Fibroblast of pulmonary artery (primary cell): Measurements from ENCODE around the gene CAMTA1.

Experiments used
- DNase-seq: peaks from one replicate; pipeline ENCODE4 v3.0.0-alpha.2; 2010; ENCODE audit warnings: low read depth
- H3K4me3 ChIP-seq: replicated peaks from 2 replicates; pipeline ENCODE4 v1.5.1; 2011; ENCODE audit warnings: low read depth, mild to moderate bottlenecking, control low read depth, low read length, moderate library complexity
- CTCF ChIP-seq: IDR thresholded peaks from 2 replicates; pipeline ENCODE4 v1.5.1; 2011; ENCODE audit warnings: mild to moderate bottlenecking, control low read depth, low read length, inconsistent platforms; ENCODE audit errors: missing control alignments

The CAMTA1 gene

GRCh38 chr1:7196036-7196911 lies 411.0 kb downstream of the CAMTA1 start:
- DNase-seq, result no peak
- no peak overlapping the region for H3K4me3 ChIP-seq
- TF ChIP-seq CTCF, result no peak

- no peak for TF ChIP-seq CTCF
- no peak overlapping the region for H3K4me3 ChIP-seq
- DNase-seq, result no peak
These were observed 413.4 kb downstream of the CAMTA1 start for GRCh38 chr1:7198664-7199063.

- no peak for DNase-seq
- H3K4me3 ChIP-seq, result no peak overlapping the region
- no peak for TF ChIP-seq CTCF
These were observed 414.0 kb downstream of the CAMTA1 start for GRCh38 chr1:7199077-7199779.

- DNase-seq, result peak; percentile 52
- peak; percentile 52 for TF ChIP-seq CTCF
- H3K4me3 ChIP-seq, result no peak overlapping the region
These were observed 422.8 kb downstream of the CAMTA1 start for GRCh38 chr1:7207875-7208646.

GRCh38 chr1:7208647-7209180 lies 423.5 kb downstream of the CAMTA1 start:
- no peak for TF ChIP-seq CTCF
- no peak for DNase-seq
- no peak overlapping the region for H3K4me3 ChIP-seq

GRCh38 chr1:7209336-7209735 lies 424.1 kb downstream of the CAMTA1 start:
- no peak for TF ChIP-seq CTCF
- DNase-seq, result no peak
- H3K4me3 ChIP-seq, result no peak overlapping the region
